Upper lobe of left lung (tissue), 6 donors: Measurements from ENCODE around the gene ZSCAN5B. TPM values are rescaled to one million over a fixed set of nuclear protein-coding genes. Genes with fewer than 3 reads are reported as not detected.

Experiments
- ATAC-seq, 2 donors: fragments of 200-7000 bp; cut with Tn5 transposase; one replicate each; pipeline ENCODE4 v1.9.1; 2022; ENCODE audit warnings: mild to moderate bottlenecking in 2 of 2, moderate library complexity in 2 of 2; ENCODE audit not compliant: low FRiP score in 2 of 2
- DNase-seq, 2 donors: peaks; one replicate each; pipeline ENCODE4 v3.0.0-alpha.2; 2019 to 2020
- H3K27ac ChIP-seq, 4 donors: fragments of 200-600 bp; sonication (generic); one replicate each; pipeline ENCODE4 v1.5.1; 2016 to 2019
- H3K27me3 ChIP-seq, 4 donors: fragments of 200-600 bp; sonication (generic); one replicate each; pipeline ENCODE4 v1.5.1; 2017 to 2019
- H3K36me3 ChIP-seq, 4 donors: fragments of 200-600 bp; sonication (generic); one replicate each; pipeline ENCODE4 v1.5.1; 2016 to 2019
- H3K4me1 ChIP-seq, 4 donors: fragments of 200-600 bp; sonication (generic); one replicate each; pipeline ENCODE4 v1.5.1; 2018 to 2019
- H3K4me3 ChIP-seq, 4 donors: fragments of 200-600 bp; sonication (generic); one replicate each; pipeline ENCODE4 v1.5.1; 2017 to 2019; ENCODE audit warnings: mild to moderate bottlenecking in 2 of 4, moderate library complexity in 1 of 4
- H3K9me3 ChIP-seq, 4 donors: fragments of 200-600 bp; sonication (generic); one replicate each; pipeline ENCODE4 v1.5.1; 2018 to 2019
- EP300 ChIP-seq, 4 donors: sonication (generic); formaldehyde crosslinking; IDR thresholded peaks; one replicate each; pipeline ENCODE4 v1.5.1; 2017; ENCODE audit warnings: antibody characterized with exemption in 4 of 4, control low read depth in 2 of 4
- POLR2A ChIP-seq, 4 donors: fragments of 450-650 bp; IDR thresholded peaks; one replicate each; pipeline ENCODE4 v1.5.1; 2016 to 2017; ENCODE audit warnings: antibody characterized with exemption in 4 of 4, mild to moderate bottlenecking in 2 of 4
- POLR2AphosphoS5 ChIP-seq, 2 donors: sonication (generic); formaldehyde crosslinking; IDR thresholded peaks; one replicate each; pipeline ENCODE4 v1.5.1; 2017; ENCODE audit warnings: antibody characterized with exemption in 2 of 2
- WGBS, 2 donors: methylation state at CpG; one replicate each; pipeline ENCODE4 v1.1.5; 2017 to 2018; 5-methylcytosine and 5-hydroxymethylcytosine counted together
- total RNA-seq, 6 donors: library from RNA; depleted of rRNA in 4 of 6; stranded (reverse); fragments of >200 nt in 4 of 6; gene quantifications; one replicate each; pipeline versions ENCODE4 v1.1.0 to v1.2.1, GENCODE V29; 2016 to 2021
- TF ChIP-seq, protein P1 (sequence below), 6 experiments: fragments of 450-650 bp in 4 of 6; fragments of 200-600 bp in 2 of 6; sonication (generic) in 2 of 6; IDR thresholded peaks; one replicate each; pipeline ENCODE4 v1.5.1; 2016 to 2019; ENCODE audit warnings: antibody characterized with exemption in 6 of 6
- donor health status: DM: no; HTN: no; CAD: no; lungs with moderate emphysema.
- donor health status: DM: no; HTN: yes; CAD: no; lungs with severe emphysema.

Gene ZSCAN5B
- total RNA-seq, 6 donors from 2014 or later = not detected

DNA sequence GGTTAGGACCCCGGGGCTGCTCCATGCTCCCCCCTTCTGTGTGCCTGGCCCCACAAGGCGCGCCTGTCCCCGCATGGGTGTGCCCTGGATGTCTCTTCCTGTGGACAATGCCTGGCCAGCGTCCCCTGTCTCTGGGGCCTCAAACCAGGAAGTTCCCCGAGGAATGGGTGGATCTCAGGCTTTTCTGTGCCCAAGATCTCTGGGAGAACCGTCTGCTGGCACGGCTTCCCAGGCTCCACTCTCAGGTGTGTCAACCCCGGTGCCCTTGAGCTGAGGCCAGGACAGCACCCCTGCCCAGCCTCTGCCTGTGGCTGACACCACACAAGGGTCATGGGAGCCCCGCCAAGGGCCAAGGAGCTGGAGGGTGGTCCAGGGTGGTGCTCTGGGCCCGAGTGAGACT lies 40.8 kb downstream of the ZSCAN5B start:
- WGBS, 2 donors = 61 to 87% methylated on average over 7 to 11 of the region's 11 CpGs
- TF ChIP-seq POLR2AphosphoS5 (IDR thresholded peaks at IDR 0.05) (no peak), EP300 (IDR thresholded peaks at IDR 0.05) (no peak), POLR2A (IDR thresholded peaks at IDR 0.05) (no peak)
- TF ChIP-seq, protein P1, sequence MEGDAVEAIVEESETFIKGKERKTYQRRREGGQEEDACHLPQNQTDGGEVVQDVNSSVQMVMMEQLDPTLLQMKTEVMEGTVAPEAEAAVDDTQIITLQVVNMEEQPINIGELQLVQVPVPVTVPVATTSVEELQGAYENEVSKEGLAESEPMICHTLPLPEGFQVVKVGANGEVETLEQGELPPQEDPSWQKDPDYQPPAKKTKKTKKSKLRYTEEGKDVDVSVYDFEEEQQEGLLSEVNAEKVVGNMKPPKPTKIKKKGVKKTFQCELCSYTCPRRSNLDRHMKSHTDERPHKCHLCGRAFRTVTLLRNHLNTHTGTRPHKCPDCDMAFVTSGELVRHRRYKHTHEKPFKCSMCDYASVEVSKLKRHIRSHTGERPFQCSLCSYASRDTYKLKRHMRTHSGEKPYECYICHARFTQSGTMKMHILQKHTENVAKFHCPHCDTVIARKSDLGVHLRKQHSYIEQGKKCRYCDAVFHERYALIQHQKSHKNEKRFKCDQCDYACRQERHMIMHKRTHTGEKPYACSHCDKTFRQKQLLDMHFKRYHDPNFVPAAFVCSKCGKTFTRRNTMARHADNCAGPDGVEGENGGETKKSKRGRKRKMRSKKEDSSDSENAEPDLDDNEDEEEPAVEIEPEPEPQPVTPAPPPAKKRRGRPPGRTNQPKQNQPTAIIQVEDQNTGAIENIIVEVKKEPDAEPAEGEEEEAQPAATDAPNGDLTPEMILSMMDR (IDR thresholded peaks at IDR 0.05) = no peak
- H3K9me3 ChIP-seq = no peaks in the 10 kb centered on the region
- H3K36me3 ChIP-seq = peaks cover 0 to 55% (median 27%) of the 10 kb centered on the region in 4 donors
- peak overlapping the region; percentile 66 to 89 (median 82) for H3K27ac ChIP-seq
- DNase-seq (peak in 1 of 2 donors; percentile 57), ATAC-seq (no peak)
- H3K4me3 ChIP-seq = no peak overlapping the region
- no peaks in the 10 kb centered on the region for H3K27me3 ChIP-seq
- H3K4me1 ChIP-seq = peaks cover 14 to 18% (median 17%) of the 10 kb centered on the region in 4 donors

GRCh38 chr19:56155124-56155687 lies 42.4 kb downstream of the ZSCAN5B start:
- Histone ChIP-seq H3K4me1 (peaks cover 15 to 18% (median 18%) of the 10 kb centered on the region in 4 donors), H3K4me3 (no peak overlapping the region), H3K36me3 (peaks cover 0 to 41% (median 18%) of the 10 kb centered on the region in 4 donors), H3K9me3 (no peaks in the 10 kb centered on the region), H3K27ac (peak overlapping the region in 3 of 4 donors; percentile 10 to 83 (median 82)), H3K27me3 (no peaks in the 10 kb centered on the region)
- ATAC-seq = peak; percentile 35 to 39
- peak in 1 of 2 donors; percentile 54 for DNase-seq
- TF ChIP-seq, protein P1 (IDR thresholded peaks at IDR 0.05) = peak; percentile 29 to 62 (median 35)
- no peak for TF ChIP-seq POLR2AphosphoS5 (IDR thresholded peaks at IDR 0.05)
- no peak for TF ChIP-seq EP300 (IDR thresholded peaks at IDR 0.05)
- 62 to 75% methylated on average over 10 to 17 of the region's 17 CpGs for WGBS, 2 donors

GRCh38 chr19:56153507-56153906 lies 44.1 kb downstream of the ZSCAN5B start:
- ATAC-seq (no peak), DNase-seq (no peak)
- WGBS, 2 donors = 54 to 56% methylated on average over 6 of the region's 6 CpGs
- Histone ChIP-seq H3K27me3 (no peaks in the 10 kb centered on the region), H3K36me3 (peaks cover 0 to 29% (median 12%) of the 10 kb centered on the region in 4 donors), H3K9me3 (no peaks in the 10 kb centered on the region), H3K27ac (peak overlapping the region in 3 of 4 donors; percentile 35 to 62 (median 37)), H3K4me1 (peaks cover 15 to 18% (median 18%) of the 10 kb centered on the region in 4 donors), H3K4me3 (no peak overlapping the region)
- TF ChIP-seq POLR2AphosphoS5 (IDR thresholded peaks at IDR 0.05) = no peak
- no peak for TF ChIP-seq EP300 (IDR thresholded peaks at IDR 0.05)
- TF ChIP-seq POLR2A (IDR thresholded peaks at IDR 0.05) = no peak
- TF ChIP-seq, protein P1 (IDR thresholded peaks at IDR 0.05) = no peak

DNA sequence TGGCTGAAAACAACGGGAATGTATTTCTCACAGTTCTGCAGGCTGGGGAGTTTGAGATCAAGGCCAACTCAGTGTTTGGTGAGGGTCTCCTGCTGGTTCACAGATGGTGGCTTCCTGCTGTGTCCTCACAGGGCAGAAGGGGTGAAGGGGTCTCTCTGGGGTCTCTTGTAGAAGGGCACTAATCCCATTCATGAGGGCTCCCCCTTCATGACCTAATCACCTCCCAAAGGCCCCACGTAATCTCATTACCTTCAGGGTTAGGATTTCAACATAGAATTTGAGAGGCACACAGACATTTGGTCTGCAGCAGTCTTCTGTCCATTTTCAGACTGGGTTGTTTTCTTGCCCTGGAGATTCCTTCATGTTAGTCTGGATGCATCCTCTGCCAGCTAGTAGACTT lies 44.9 kb downstream of the ZSCAN5B start:
- no peak for TF ChIP-seq EP300 (IDR thresholded peaks at IDR 0.05)
- TF ChIP-seq, protein P1 (IDR thresholded peaks at IDR 0.05) = no peak
- TF ChIP-seq POLR2A (IDR thresholded peaks at IDR 0.05) = no peak
- TF ChIP-seq POLR2AphosphoS5 (IDR thresholded peaks at IDR 0.05) = no peak
- DNase-seq = no peak
- 70 to 75% methylated on average over 2 of the region's 2 CpGs for WGBS, 2 donors
- peaks cover 0 to 35% (median 17%) of the 10 kb centered on the region in 4 donors for H3K36me3 ChIP-seq
- H3K27me3 ChIP-seq = no peaks in the 10 kb centered on the region
- H3K27ac ChIP-seq = peak overlapping the region in 2 of 4 donors; percentile 37 to 62
- peaks cover 14 to 18% (median 16%) of the 10 kb centered on the region in 4 donors for H3K4me1 ChIP-seq
- no peak for ATAC-seq
- H3K4me3 ChIP-seq = no peak overlapping the region
- no peaks in the 10 kb centered on the region for H3K9me3 ChIP-seq

GRCh38 chr19:56150358-56150757 lies 47.2 kb downstream of the ZSCAN5B start:
- Histone ChIP-seq H3K4me1 (peaks cover under 1 to 11% (median 8%) of the 10 kb centered on the region in 4 donors), H3K27me3 (no peaks in the 10 kb centered on the region), H3K27ac (no peak overlapping the region), H3K4me3 (no peak overlapping the region), H3K36me3 (peaks cover 0 to 37% (median 25%) of the 10 kb centered on the region in 4 donors), H3K9me3 (no peaks in the 10 kb centered on the region)
- DNase-seq (no peak), ATAC-seq (no peak)
- WGBS, 2 donors = 90 to 94% methylated on average over 11 of the region's 11 CpGs
- no peak for TF ChIP-seq POLR2A (IDR thresholded peaks at IDR 0.05)
- no peak for TF ChIP-seq EP300 (IDR thresholded peaks at IDR 0.05)
- TF ChIP-seq, protein P1 (IDR thresholded peaks at IDR 0.05) = no peak
- TF ChIP-seq POLR2AphosphoS5 (IDR thresholded peaks at IDR 0.05) = no peak
